Jurkat, Clone E6-1 (cell line): Measurements from ENCODE around the gene OTOS.

Experiments
- DNase-seq: peaks from one replicate; pipeline ENCODE4 v3.0.0-alpha.2; 2011; ENCODE audit warnings: low read depth, low spot score
- H3K4me3 ChIP-seq: 2 replicates; pipeline ENCODE4 v1.5.1; 2011; ENCODE audit warnings: mild to moderate bottlenecking, low read length, control low read depth, moderate library complexity

Gene OTOS

GRCh38 chr2:240089306-240089705 lies 51.2 kb downstream of the OTOS start:
- H3K4me3 ChIP-seq = no peak overlapping the region
- no peak for DNase-seq
